Measurements from ENCODE around the gene RNF180.

DNA sequence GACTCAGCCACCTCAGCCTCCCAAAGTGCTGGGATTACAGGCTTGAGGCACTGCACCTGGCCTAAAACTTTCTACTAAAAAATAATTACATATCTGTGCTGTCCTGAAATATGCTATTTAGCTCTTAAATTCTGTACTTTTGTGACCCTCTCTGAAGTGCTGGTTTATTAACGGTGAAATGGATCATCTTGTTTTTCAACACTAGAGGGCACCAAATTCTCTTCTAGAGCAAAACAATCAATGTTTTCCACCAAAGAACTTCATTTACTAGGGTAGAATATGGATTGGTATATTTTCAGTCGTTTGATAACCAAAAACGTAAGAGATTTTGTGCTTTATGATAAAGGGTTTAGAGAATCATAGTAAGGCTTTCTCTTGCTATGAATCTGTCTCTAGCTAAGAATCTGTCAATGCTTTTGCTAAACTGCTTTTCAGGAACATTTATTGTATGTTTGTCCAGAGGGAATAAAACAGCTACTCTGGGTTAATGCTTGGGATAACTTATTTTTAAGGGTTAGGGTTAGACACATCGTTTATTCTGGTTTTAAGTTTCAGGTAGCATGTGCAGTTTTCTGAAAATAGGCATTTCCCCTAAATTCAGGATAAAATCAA lies 63.6 kb downstream of the RNF180 start:
- peak; percentile 68 for TF ChIP-seq CTCF (IDR thresholded peaks at IDR 0.05; ENCODE audit: borderline replicate concordance, extremely low read depth, low read length, poor library complexity, severe bottlenecking)
- no peak for TF ChIP-seq EZH2 (IDR thresholded peaks at IDR 0.05; ENCODE audit: borderline replicate concordance, low read depth, low read length, severe bottlenecking)
